Ovary (tissue), 3 donors: ENCODE measurements around the gene P2RX2.

Source experiments
- CTCF ChIP-seq, 3 donors: fragments of 450-650 bp in 2 of 3; fragments of 200-600 bp in 1 of 3; IDR thresholded peaks; one replicate each; pipeline versions ENCODE4 v1.5.1 to v1.8.0; 2016 to 2022; ENCODE audit warnings: antibody characterized with exemption in 3 of 3, mild to moderate bottlenecking in 1 of 3
- POLR2A ChIP-seq: fragments of 450-650 bp; IDR thresholded peaks from one replicate; pipeline ENCODE4 v1.6.1; 2017; ENCODE audit warnings: antibody characterized with exemption, mild to moderate bottlenecking, moderate library complexity
- donor health status: DM: no; HTN: no; CAD: no.

GRCh38 chr12:132630672-132631071, 12.1 kb downstream of the P2RX2 start:
- TF ChIP-seq POLR2A (no peak), CTCF (IDR thresholded peaks at IDR 0.05) (no peak)
